Pancreas (tissue), 10 donors: ENCODE results near the gene EHF. TPM values are rescaled to one million over a fixed set of nuclear protein-coding genes. Genes with fewer than 3 reads are reported as not detected.
A peak's percentile ranks its signal among the peaks of the same experiment; 100 is the strongest.

Source experiments
- ATAC-seq, 4 donors: fragments of 200-7000 bp; cut with Tn5 transposase; one replicate each; pipeline versions ENCODE4 v1.8.0 to v1.9.1; 2020; ENCODE audit warnings: mild to moderate bottlenecking in 4 of 4, moderate library complexity in 4 of 4
- DNase-seq, 6 donors: peaks; one replicate each; pipeline ENCODE4 v3.0.0-alpha.2; 2020
- FAIRE-seq: peaks from 2 replicates; lab custom pipeline; 2012; peaks lifted over from hg19 to GRCh38; lab: Jason Lieb, UNC
- H3K27ac ChIP-seq, 4 donors: fragments of 200-600 bp; sonication (generic); 1 replicate in 3 of 4; 2 replicates in 1 of 4; pipeline versions ENCODE4 v1.5.0 to v1.8.0; 2020
- H3K27me3 ChIP-seq, 4 donors: fragments of 200-600 bp; one replicate each; pipeline ENCODE4 v1.8.0; 2021
- H3K36me3 ChIP-seq, 3 donors: fragments of 200-600 bp; sonication (generic) in 1 of 3; one replicate each; pipeline versions ENCODE4 v1.5.0 to v1.8.0; 2020 to 2021
- H3K4me1 ChIP-seq, 3 donors: fragments of 200-600 bp; one replicate each; pipeline ENCODE4 v1.8.0; 2021
- H3K4me3 ChIP-seq, 4 donors: fragments of 200-600 bp; sonication (generic) in 2 of 4; one replicate each; pipeline versions ENCODE4 v1.5.0 to v1.8.0; 2020 to 2021
- H3K9me3 ChIP-seq, 4 donors: fragments of 200-600 bp; one replicate each; pipeline ENCODE4 v1.8.0; 2021
- CTCF ChIP-seq, 4 donors: fragments of 200-600 bp; sonication (generic) in 3 of 4; IDR thresholded peaks; one replicate each; pipeline versions ENCODE4 v1.5.0 to v1.8.0; 2021; ENCODE audit warnings: antibody characterized with exemption in 4 of 4
- WGBS, 2 donors: extraction: QIAGEN DNeasy Blood & Tissue Kit; methylation state at CpG; one replicate each; pipeline ENCODE4 v1.1.7; 2013; 5-methylcytosine and 5-hydroxymethylcytosine counted together
- intact Hi-C, 3 donors: fragments of 100-400 bp; cut with DNase I; formaldehyde crosslinking; loops; one replicate each; pipeline versions ENCODE4 v1.11.1 to v1.14.2; 2022
- polyA plus RNA-seq, 2 donors: library from polyadenylated mRNA; stranded (reverse); fragments of 200-250 nt; gene quantifications; one replicate each; pipeline ENCODE4 v1.2.3, GENCODE V29; 2013
- total RNA-seq, 6 donors: library from RNA; stranded (reverse); fragmentation: NEBNext Ultra II Directional in 4 of 6; extraction: Animal tissue kit (Norgen Biotek cat#: 25700) in 4 of 6; gene quantifications; one replicate each; pipeline versions ENCODE4 v1.2.1 to v1.2.4, GENCODE V29; 2021 to 2023
- donor health status: healthy with polysubstance abuse.
- donor health status: DM: no; HTN: no; CAD: no; lungs with moderate emphysema.
- donor health status: DM: no; HTN: no; CAD: no.
- donor health status: control.
- donor health status: control.
- donor health status: Bipolar disorder and iron deficiency.
- donor health status: DM: yes; HTN: yes; CAD: no.
- donor health status: DM: no; HTN: no; CAD: no.
- donor health status: DM: no; HTN: no; CAD: no.
- donor health status: DM: yes; HTN: yes; CAD: no.

Gene EHF
- total and polyA plus RNA-seq, 8 donors, result 7.7 to 58.2 (median 32.4) TPM

GRCh38 chr11:34656062-34656720 lies 35.3 kb downstream of the EHF start:
- Histone ChIP-seq H3K4me3 (no peak overlapping the region), H3K27me3 (no peaks in the 10 kb centered on the region), H3K9me3 (no peaks in the 10 kb centered on the region), H3K36me3 (peaks cover 0 to 35% (median 5%) of the 10 kb centered on the region in 3 donors), H3K4me1 (peaks cover 13 to 23% (median 17%) of the 10 kb centered on the region in 3 donors), H3K27ac (peak overlapping the region in 1 of 4 donors; percentile 7)
- no peak for DNase-seq
- WGBS, 2 donors, result 72 to 75% methylated on average over 5 of the region's 5 CpGs
- ATAC-seq, result peak in 3 of 4 donors; percentile 21 to 41 (median 35)
- intact Hi-C loops, result no loop called here
- no peak for FAIRE-seq
- no peak for TF ChIP-seq CTCF (IDR thresholded peaks at IDR 0.05)

GRCh38 chr11:34658071-34659015 lies 37.5 kb downstream of the EHF start:
- intact Hi-C loops, result no loop called here
- no peak for TF ChIP-seq CTCF (IDR thresholded peaks at IDR 0.05)
- Histone ChIP-seq H3K27ac (no peak overlapping the region), H3K36me3 (peaks cover 0 to 24% (median 5%) of the 10 kb centered on the region in 3 donors), H3K4me1 (peaks cover 10 to 15% (median 13%) of the 10 kb centered on the region in 3 donors), H3K9me3 (no peaks in the 10 kb centered on the region), H3K27me3 (no peaks in the 10 kb centered on the region), H3K4me3 (no peak overlapping the region)
- WGBS, 2 donors, result 84 to 86% methylated on average over 14 of the region's 14 CpGs
- ATAC-seq (no peak), DNase-seq (no peak), FAIRE-seq (no peak)

GRCh38 chr11:34659096-34659733 lies 38.3 kb downstream of the EHF start:
- no peak for ATAC-seq
- intact Hi-C loops, result no loop called here
- 86 to 94% methylated on average over 4 of the region's 4 CpGs for WGBS, 2 donors
- Histone ChIP-seq H3K27ac (no peak overlapping the region), H3K36me3 (peaks cover 0 to 19% (median 5%) of the 10 kb centered on the region in 3 donors), H3K4me3 (no peak overlapping the region), H3K9me3 (no peaks in the 10 kb centered on the region), H3K27me3 (no peaks in the 10 kb centered on the region), H3K4me1 (peaks cover 3 to 6% (median 5%) of the 10 kb centered on the region in 3 donors)
- no peak for FAIRE-seq
- TF ChIP-seq CTCF (IDR thresholded peaks at IDR 0.05), result no peak
- DNase-seq, result no peak

- WGBS, 2 donors, result 78 to 79% methylated on average over 7 of the region's 7 CpGs
- Histone ChIP-seq H3K36me3 (peaks cover 0 to 7% (median 0%) of the 10 kb centered on the region in 3 donors), H3K4me1 (no peaks in the 10 kb centered on the region), H3K9me3 (no peaks in the 10 kb centered on the region), H3K27me3 (no peaks in the 10 kb centered on the region), H3K4me3 (no peak overlapping the region), H3K27ac (no peak overlapping the region)
- no peak for FAIRE-seq
- no peak for DNase-seq
- ATAC-seq, result no peak
- no peak for TF ChIP-seq CTCF (IDR thresholded peaks at IDR 0.05)
- intact Hi-C loops, result no loop called here
These were observed 44.4 kb downstream of the EHF start for GRCh38 chr11:34665077-34665835.
